ENCODE measurements around the gene COMMD1.
"Not testable (repeated sequence)": the region's sequence is repeated elsewhere in the genome, so short reads cannot be mapped to it uniquely, and the experiment has no call there.

COMMD1 gene

DNA sequence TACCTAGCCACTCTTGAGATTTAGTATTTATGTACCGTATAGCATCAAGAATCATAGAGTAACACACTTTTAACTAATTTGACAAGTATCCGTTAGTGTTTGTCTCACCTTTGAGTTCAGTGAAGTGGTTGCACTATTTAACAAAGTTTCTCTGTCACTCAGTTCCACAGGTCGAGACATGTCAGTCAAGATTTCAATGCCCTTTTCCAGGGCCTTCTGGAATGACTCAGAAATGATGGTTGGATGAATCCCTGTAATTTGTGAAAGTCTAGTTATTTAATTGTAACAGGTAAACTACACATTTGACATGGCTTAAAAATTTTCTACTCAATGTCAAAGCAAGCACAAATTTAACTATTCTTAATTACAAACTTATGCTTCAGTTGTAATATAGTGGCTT lies 26.7 kb upstream of the COMMD1 start:
- no peaks in the 10 kb centered on the region for H3K9me3 ChIP-seq (ENCODE audit: control insufficient read depth, insufficient read depth, low read depth, low read length)
- H3K4me3 ChIP-seq (ENCODE audit: low read depth, low read length), result no peak overlapping the region
- ChIA-PET CTCF (no interaction called here), POLR2A (no interaction called here)
- no peak for TF ChIP-seq ZNF571 (tag by site-specific recombination; IDR thresholded peaks at IDR 0.05)
- TF ChIP-seq ZNF324 (tag by site-specific recombination; IDR thresholded peaks at IDR 0.05), result no peak
- no peak for TF ChIP-seq ZNF426 (tag by site-specific recombination; IDR thresholded peaks at IDR 0.05)
- TF ChIP-seq OSR2 (tag by site-specific recombination; IDR thresholded peaks at IDR 0.05), result no peak
- no peak for TF ChIP-seq GLIS2 (tag by site-specific recombination; IDR thresholded peaks at IDR 0.05)
- no peak for TF ChIP-seq ZFP3 (tag by site-specific recombination; IDR thresholded peaks at IDR 0.05; ENCODE audit: low read depth)
- TF ChIP-seq ZNF292 (tag by site-specific recombination; IDR thresholded peaks at IDR 0.05; ENCODE audit: borderline replicate concordance, low read depth), result no peak
- TF ChIP-seq, protein P1, sequence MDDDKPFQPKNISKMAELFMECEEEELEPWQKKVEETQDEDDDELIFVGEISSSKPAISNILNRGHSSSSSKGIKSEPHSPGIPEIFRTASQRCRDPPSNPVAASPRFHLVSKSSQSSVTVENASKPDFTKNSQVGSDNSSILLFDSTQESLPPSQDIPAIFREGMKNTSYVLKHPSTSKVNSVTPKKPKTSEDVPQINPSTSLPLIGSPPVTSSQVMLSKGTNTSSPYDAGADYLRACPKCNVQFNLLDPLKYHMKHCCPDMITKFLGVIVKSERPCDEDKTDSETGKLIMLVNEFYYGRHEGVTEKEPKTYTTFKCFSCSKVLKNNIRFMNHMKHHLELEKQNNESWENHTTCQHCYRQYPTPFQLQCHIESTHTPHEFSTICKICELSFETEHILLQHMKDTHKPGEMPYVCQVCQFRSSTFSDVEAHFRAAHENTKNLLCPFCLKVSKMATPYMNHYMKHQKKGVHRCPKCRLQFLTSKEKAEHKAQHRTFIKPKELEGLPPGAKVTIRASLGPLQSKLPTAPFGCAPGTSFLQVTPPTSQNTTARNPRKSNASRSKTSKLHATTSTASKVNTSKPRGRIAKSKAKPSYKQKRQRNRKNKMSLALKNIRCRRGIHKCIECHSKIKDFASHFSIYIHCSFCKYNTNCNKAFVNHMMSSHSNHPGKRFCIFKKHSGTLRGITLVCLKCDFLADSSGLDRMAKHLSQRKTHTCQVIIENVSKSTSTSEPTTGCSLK (tag by site-specific recombination; IDR thresholded peaks at IDR 0.05), result no peak
- no peak for TF ChIP-seq MZF1 (tag by site-specific recombination; IDR thresholded peaks at IDR 0.05; ENCODE audit: borderline replicate concordance)
- no peak for TF ChIP-seq ZNF510 (tag by site-specific recombination; IDR thresholded peaks at IDR 0.05; ENCODE audit: insufficient replicate concordance)
- TF ChIP-seq ZNF23 (tag by site-specific recombination; IDR thresholded peaks at IDR 0.05; ENCODE audit: borderline replicate concordance), result no peak
- TF ChIP-seq, protein P2, sequence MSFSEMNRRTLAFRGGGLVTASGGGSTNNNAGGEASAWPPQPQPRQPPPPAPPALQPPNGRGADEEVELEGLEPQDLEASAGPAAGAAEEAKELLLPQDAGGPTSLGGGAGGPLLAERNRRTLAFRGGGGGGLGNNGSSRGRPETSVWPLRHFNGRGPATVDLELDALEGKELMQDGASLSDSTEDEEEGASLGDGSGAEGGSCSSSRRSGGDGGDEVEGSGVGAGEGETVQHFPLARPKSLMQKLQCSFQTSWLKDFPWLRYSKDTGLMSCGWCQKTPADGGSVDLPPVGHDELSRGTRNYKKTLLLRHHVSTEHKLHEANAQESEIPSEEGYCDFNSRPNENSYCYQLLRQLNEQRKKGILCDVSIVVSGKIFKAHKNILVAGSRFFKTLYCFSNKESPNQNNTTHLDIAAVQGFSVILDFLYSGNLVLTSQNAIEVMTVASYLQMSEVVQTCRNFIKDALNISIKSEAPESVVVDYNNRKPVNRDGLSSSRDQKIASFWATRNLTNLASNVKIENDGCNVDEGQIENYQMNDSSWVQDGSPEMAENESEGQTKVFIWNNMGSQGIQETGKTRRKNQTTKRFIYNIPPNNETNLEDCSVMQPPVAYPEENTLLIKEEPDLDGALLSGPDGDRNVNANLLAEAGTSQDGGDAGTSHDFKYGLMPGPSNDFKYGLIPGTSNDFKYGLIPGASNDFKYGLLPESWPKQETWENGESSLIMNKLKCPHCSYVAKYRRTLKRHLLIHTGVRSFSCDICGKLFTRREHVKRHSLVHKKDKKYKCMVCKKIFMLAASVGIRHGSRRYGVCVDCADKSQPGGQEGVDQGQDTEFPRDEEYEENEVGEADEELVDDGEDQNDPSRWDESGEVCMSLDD (tag by site-specific recombination; IDR thresholded peaks at IDR 0.05), result no peak
- no peak for TF ChIP-seq ZNF501 (tag by site-specific recombination; IDR thresholded peaks at IDR 0.05)
- no peak for TF ChIP-seq ZNF670 (tag by site-specific recombination; IDR thresholded peaks at IDR 0.05; ENCODE audit: low read depth)
- no peak for TF ChIP-seq ZNF16 (tag by site-specific recombination; IDR thresholded peaks at IDR 0.05; ENCODE audit: low read depth)
- TF ChIP-seq, protein P3, sequence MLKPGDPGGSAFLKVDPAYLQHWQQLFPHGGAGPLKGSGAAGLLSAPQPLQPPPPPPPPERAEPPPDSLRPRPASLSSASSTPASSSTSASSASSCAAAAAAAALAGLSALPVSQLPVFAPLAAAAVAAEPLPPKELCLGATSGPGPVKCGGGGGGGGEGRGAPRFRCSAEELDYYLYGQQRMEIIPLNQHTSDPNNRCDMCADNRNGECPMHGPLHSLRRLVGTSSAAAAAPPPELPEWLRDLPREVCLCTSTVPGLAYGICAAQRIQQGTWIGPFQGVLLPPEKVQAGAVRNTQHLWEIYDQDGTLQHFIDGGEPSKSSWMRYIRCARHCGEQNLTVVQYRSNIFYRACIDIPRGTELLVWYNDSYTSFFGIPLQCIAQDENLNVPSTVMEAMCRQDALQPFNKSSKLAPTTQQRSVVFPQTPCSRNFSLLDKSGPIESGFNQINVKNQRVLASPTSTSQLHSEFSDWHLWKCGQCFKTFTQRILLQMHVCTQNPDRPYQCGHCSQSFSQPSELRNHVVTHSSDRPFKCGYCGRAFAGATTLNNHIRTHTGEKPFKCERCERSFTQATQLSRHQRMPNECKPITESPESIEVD (tag by site-specific recombination; IDR thresholded peaks at IDR 0.05), result no peak
- TF ChIP-seq, protein P4, sequence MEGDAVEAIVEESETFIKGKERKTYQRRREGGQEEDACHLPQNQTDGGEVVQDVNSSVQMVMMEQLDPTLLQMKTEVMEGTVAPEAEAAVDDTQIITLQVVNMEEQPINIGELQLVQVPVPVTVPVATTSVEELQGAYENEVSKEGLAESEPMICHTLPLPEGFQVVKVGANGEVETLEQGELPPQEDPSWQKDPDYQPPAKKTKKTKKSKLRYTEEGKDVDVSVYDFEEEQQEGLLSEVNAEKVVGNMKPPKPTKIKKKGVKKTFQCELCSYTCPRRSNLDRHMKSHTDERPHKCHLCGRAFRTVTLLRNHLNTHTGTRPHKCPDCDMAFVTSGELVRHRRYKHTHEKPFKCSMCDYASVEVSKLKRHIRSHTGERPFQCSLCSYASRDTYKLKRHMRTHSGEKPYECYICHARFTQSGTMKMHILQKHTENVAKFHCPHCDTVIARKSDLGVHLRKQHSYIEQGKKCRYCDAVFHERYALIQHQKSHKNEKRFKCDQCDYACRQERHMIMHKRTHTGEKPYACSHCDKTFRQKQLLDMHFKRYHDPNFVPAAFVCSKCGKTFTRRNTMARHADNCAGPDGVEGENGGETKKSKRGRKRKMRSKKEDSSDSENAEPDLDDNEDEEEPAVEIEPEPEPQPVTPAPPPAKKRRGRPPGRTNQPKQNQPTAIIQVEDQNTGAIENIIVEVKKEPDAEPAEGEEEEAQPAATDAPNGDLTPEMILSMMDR (tag by site-specific recombination; IDR thresholded peaks at IDR 0.05), result no peak
- H3K27ac ChIP-seq (ENCODE audit: extremely low read depth, low read depth, low read length), result no peak overlapping the region; the same call in 1 of the 2 replicates
- no peaks in the 10 kb centered on the region for H3K4me1 ChIP-seq (ENCODE audit: control insufficient read depth, insufficient read depth, low read length)
- H3K36me3 ChIP-seq (ENCODE audit: control insufficient read depth in 2 of 2, insufficient read depth in 1 of 2, low read length in 2 of 2), result peaks cover 96 to 97% of the 10 kb centered on the region in 2 experiments

DNA sequence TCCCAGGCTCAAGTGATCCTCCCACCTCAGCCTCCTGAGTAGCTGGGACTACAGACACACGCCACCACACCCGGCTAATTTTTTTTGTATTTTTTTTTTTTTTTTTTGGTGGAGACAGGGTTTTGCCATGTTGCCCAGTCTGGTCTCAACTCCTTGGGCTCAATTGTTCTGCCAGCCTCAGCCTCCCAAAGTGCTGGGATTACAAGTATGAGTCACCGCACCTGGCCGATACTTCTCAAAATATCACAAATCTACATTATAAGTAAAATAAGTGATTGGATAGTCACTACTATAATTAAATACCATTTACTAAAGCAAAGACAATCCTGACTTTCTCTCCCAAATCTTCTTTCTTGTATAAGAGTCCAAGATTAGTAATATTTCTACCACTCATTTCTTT lies 26.1 kb upstream of the COMMD1 start:
- H3K4me3 ChIP-seq (ENCODE audit: low read depth, low read length); H3K27ac ChIP-seq (ENCODE audit: extremely low read depth, low read depth, low read length); H3K4me1 ChIP-seq (ENCODE audit: control insufficient read depth, insufficient read depth, low read length); CTCF ChIA-PET; H3K9me3 ChIP-seq (ENCODE audit: control insufficient read depth, insufficient read depth, low read depth, low read length): not testable (repeated sequence)
- TF ChIP-seq, protein P5, sequence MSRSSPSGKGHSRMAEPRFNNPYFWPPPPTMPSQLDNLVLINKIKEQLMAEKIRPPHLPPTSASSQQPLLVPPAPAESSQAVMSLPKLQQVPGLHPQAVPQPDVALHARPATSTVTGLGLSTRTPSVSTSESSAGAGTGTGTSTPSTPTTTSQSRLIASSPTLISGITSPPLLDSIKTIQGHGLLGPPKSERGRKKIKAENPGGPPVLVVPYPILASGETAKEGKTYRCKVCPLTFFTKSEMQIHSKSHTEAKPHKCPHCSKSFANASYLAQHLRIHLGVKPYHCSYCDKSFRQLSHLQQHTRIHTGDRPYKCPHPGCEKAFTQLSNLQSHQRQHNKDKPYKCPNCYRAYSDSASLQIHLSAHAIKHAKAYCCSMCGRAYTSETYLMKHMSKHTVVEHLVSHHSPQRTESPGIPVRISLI (tag by site-specific recombination; IDR thresholded peaks at IDR 0.05), result peak; percentile 80
- POLR2A ChIA-PET, result interaction anchor here (0.6 to 0.7 kb wide), 4 partner anchors 8 to 964 kb away, joined by 4 to 6 read pairs (median 5); no protein-coding TSS in a partner anchor
- peaks cover 96 to 97% of the 10 kb centered on the region in 2 experiments for H3K36me3 ChIP-seq (ENCODE audit: control insufficient read depth in 2 of 2, insufficient read depth in 1 of 2, low read length in 2 of 2)
